DOHH2 (cell line): Measurements from ENCODE around the gene MRPL30.

ENCODE experiments used
- H3F3A ChIP-seq: fragments of 200-600 bp; sonication (generic), shearing (Covaris generic); 2 replicates; pipeline ENCODE4 v1.6.0; 2016; ENCODE audit warnings: antibody characterized with exemption, mild to moderate bottlenecking; ENCODE audit not compliant: control insufficient read depth, insufficient read depth
- H3K27ac ChIP-seq: fragments of 200-600 bp; sonication (generic); 2 replicates; pipeline ENCODE4 v1.5.1; 2014; ENCODE audit warnings: low read depth, mild to moderate bottlenecking, low read length, moderate library complexity
- H3K27me3 ChIP-seq: fragments of 200-600 bp; sonication (generic); 2 replicates; pipeline ENCODE4 v1.6.1; 2014; ENCODE audit warnings: mild to moderate bottlenecking, low read length, mixed read lengths; ENCODE audit not compliant: control insufficient read depth
- H3K36me3 ChIP-seq: fragments of 200-600 bp; sonication (generic); 2 replicates; pipeline ENCODE4 v1.6.1; 2014; ENCODE audit warnings: mild to moderate bottlenecking, low read length, moderate library complexity, mixed read lengths; ENCODE audit not compliant: control insufficient read depth
- H3K4me1 ChIP-seq: fragments of 200-600 bp; sonication (generic); 2 replicates; pipeline ENCODE4 v1.6.1; 2014; ENCODE audit warnings: mild to moderate bottlenecking, low read length, mixed read lengths; ENCODE audit not compliant: control insufficient read depth
- H3K4me2 ChIP-seq: fragments of 200-600 bp; sonication (generic); 2 replicates; pipeline ENCODE4 v1.6.0; 2014; ENCODE audit warnings: mild to moderate bottlenecking, low read length, moderate library complexity
- H3K4me3 ChIP-seq: fragments of 200-600 bp; sonication (generic); 2 replicates; pipeline ENCODE4 v1.5.1; 2014; ENCODE audit warnings: mild to moderate bottlenecking, low read length, mixed read lengths
- H3K79me2 ChIP-seq: fragments of 200-600 bp; sonication (generic); 2 replicates; pipeline ENCODE4 v1.6.1; 2014; ENCODE audit warnings: mild to moderate bottlenecking, low read length, mixed read lengths; ENCODE audit not compliant: control insufficient read depth
- H3K9me2 ChIP-seq: fragments of 200-600 bp; sonication (generic); replicated peaks from 2 replicates; pipeline ENCODE4 v1.6.1; 2014; ENCODE audit warnings: mild to moderate bottlenecking, low read length, mixed read lengths; ENCODE audit not compliant: control insufficient read depth
- H3K9me3 ChIP-seq: fragments of 200-600 bp; sonication (generic); 2 replicates; pipeline ENCODE4 v1.6.1; 2014; ENCODE audit warnings: antibody characterized with exemption, low read length, mixed read lengths; ENCODE audit not compliant: control insufficient read depth, insufficient read depth
- H4K20me1 ChIP-seq: fragments of 200-600 bp; sonication (generic); 2 replicates; pipeline ENCODE4 v1.6.0; 2014; ENCODE audit warnings: low read depth, mild to moderate bottlenecking, antibody characterized with exemption, low read length, moderate library complexity; ENCODE audit not compliant: control insufficient read depth, insufficient read depth
- EZH2phosphoT487 ChIP-seq: fragments of 200-600 bp; sonication (generic); IDR thresholded peaks from 2 replicates; pipeline ENCODE4 v1.6.1; 2017; ENCODE audit warnings: borderline replicate concordance, mild to moderate bottlenecking, antibody characterized with exemption, low read length, moderate library complexity, mixed read lengths
- TF ChIP-seq, protein P1 (sequence below): fragments of 200-600 bp; sonication (generic); IDR thresholded peaks from one replicate; pipeline ENCODE4 v1.5.1; 2014; ENCODE audit warnings: antibody characterized with exemption, mild to moderate bottlenecking, low read depth, low read length; ENCODE audit not compliant: poor library complexity, severe bottlenecking

The MRPL30 gene

DNA sequence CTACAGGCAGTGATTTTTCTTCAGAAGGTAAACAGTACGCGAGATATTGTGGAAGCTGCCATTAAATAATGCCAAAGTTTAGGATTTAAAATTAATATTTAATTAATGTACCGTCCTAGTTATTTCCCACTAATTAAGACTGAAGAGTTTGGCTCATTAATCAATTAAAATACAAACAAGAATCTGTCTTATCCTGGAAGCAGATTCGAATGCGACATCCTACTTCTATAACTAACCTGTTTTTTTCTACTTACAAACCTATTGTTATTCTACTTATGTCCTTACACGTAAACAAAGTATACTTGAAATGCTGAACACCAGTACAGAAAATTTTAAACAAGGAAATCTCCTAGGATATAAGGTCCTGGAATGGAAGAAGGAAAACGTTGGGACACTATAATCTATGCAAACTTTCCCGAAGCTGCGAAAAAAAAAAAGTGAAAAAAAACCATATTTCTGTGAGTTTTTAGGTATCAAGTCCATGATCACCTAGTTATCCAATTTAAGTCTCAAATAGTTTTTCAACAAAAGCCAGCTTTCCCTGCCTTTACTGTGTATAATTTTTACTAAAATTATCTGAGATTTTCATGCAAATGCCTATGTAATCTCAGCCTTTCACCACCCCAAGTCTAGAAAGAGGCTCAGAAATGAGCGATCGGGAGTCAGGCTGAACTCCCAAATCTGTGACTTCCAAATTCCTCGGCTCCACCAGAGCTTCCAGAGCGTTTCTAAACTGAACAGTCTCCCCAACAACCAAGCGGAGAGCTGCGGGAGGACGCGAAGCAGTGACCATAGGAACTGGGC is 40.7 kb upstream of the MRPL30 start:
- no peaks in the 10 kb centered on the region for H3K36me3 ChIP-seq
- no peaks in the 10 kb centered on the region for H3K9me2 ChIP-seq
- H3K9me3 ChIP-seq: no peaks in the 10 kb centered on the region
- peaks cover 26% of the 10 kb centered on the region for H3K4me1 ChIP-seq
- peaks cover 13% of the 10 kb centered on the region for H3K79me2 ChIP-seq
- H3K27me3 ChIP-seq: no peaks in the 10 kb centered on the region
- peak overlapping the region; percentile 88 for H3K4me3 ChIP-seq
- TF ChIP-seq, protein P1, sequence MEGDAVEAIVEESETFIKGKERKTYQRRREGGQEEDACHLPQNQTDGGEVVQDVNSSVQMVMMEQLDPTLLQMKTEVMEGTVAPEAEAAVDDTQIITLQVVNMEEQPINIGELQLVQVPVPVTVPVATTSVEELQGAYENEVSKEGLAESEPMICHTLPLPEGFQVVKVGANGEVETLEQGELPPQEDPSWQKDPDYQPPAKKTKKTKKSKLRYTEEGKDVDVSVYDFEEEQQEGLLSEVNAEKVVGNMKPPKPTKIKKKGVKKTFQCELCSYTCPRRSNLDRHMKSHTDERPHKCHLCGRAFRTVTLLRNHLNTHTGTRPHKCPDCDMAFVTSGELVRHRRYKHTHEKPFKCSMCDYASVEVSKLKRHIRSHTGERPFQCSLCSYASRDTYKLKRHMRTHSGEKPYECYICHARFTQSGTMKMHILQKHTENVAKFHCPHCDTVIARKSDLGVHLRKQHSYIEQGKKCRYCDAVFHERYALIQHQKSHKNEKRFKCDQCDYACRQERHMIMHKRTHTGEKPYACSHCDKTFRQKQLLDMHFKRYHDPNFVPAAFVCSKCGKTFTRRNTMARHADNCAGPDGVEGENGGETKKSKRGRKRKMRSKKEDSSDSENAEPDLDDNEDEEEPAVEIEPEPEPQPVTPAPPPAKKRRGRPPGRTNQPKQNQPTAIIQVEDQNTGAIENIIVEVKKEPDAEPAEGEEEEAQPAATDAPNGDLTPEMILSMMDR: no peak
- TF ChIP-seq EZH2phosphoT487: no peak
- H3K4me2 ChIP-seq: peak overlapping the region; percentile 94
- H4K20me1 ChIP-seq: no peaks in the 10 kb centered on the region
- 0 out of 2 replicates have a peak, but pooled peaks cover 4% of the 10 kb centered on the region for H3F3A ChIP-seq
- H3K27ac ChIP-seq: peak overlapping the region; percentile 57

DNA sequence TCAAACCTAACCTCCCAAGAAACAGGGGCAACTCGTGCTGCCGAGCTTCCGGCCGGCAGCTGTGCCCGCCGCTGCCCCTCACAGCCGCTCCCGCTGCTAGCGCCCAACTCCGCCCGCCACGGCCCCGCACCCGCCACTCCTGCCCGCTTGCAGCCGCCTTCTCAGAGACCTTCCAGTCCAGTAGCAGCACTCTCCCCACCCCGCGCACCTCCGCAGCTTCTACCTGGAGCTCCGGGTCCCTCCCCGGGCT is 40.2 kb upstream of the MRPL30 start:
- H3K9me3 ChIP-seq: no peaks in the 10 kb centered on the region
- no peaks in the 10 kb centered on the region for H4K20me1 ChIP-seq
- H3K4me2 ChIP-seq: peak overlapping the region; percentile 94
- H3K4me3 ChIP-seq: peak overlapping the region; percentile 88
- TF ChIP-seq, protein P1: no peak
- no peak for TF ChIP-seq EZH2phosphoT487
- peaks cover 26% of the 10 kb centered on the region for H3K4me1 ChIP-seq
- H3K27ac ChIP-seq: peak overlapping the region; percentile 57
- no peaks in the 10 kb centered on the region for H3K27me3 ChIP-seq
- peaks cover 13% of the 10 kb centered on the region for H3K79me2 ChIP-seq
- no peaks in the 10 kb centered on the region for H3K9me2 ChIP-seq
- 0 out of 2 replicates have a peak, but pooled peaks cover 4% of the 10 kb centered on the region for H3F3A ChIP-seq
- H3K36me3 ChIP-seq: no peaks in the 10 kb centered on the region

DNA sequence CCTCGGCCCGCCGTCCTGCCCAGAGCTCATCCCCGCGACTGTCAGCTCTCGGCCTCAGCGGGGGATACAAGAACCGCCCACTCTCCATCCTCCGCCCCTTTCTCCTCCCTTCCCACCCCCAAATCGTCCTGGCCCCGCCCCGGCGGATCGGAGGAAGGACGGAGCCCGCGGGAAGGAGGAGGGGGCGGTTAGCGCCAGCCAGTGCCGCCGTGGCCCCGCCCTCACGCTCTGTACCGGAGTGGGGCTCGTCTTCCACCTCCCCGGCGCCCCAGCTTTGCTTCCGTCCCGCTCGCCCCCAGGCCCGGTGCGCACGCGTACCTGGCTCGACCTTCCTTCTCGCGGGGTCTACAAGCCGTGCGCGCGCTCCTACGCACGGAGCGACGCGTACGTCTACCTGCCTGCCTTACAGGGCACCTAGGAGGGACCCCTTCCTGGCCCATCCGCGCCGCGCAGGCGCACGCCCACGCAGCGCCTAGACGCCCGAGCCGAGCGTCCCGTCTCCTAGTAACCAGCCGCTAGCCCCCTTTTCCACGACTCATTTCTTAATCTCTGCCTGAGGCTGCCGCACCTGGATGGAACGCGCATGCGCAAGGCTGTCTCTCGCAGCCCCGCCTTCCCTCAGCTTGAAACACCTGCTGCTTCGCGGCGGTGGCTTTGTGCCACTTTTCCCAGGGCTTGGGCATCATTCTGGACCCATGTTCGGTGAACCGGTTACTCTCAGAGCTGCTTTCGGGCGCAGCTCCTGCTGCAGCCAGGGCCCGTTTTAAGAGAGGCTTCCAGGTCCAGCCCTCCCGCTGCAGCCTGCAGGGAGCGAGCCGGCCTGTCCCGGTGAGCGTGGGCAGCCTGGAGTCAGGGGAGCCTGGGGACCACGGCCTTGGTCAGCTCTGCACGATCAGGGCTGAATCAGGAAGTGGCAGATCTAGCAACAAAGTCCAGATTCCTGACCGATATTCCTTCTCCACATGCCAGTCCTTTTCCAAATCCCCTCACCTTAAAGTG is 39.6 kb upstream of the MRPL30 start, which contains the start of gene C2orf15:
Gene C2orf15, plus strand, starts transcription at position 598 of the 999 bp plus-strand sequence. CDS start 8,852 bp downstream, outside the sequence.
- no peaks in the 10 kb centered on the region for H4K20me1 ChIP-seq
- peak within 1 kb of the TSS; percentile 57 for H3K27ac ChIP-seq
- peak within 1 kb of the TSS; percentile 94 for H3K4me2 ChIP-seq
- H3K36me3 ChIP-seq: no peaks in the 10 kb centered on the region
- TF ChIP-seq EZH2phosphoT487: no peak
- peaks cover 13% of the 10 kb centered on the region for H3K79me2 ChIP-seq
- H3K9me3 ChIP-seq: no peaks in the 10 kb centered on the region
- H3K4me3 ChIP-seq: peak within 1 kb of the TSS; percentile 88
- H3F3A ChIP-seq: 0 out of 2 replicates have a peak, but pooled peaks cover 4% of the 10 kb centered on the region
- H3K4me1 ChIP-seq: peaks cover 26% of the 10 kb centered on the region
- no peaks in the 10 kb centered on the region for H3K9me2 ChIP-seq
- H3K27me3 ChIP-seq: no peaks in the 10 kb centered on the region
